NCI-H187 (cell line): ENCODE data around the gene MIDN.
"Not testable (repeated sequence)": the region's sequence is repeated elsewhere in the genome, so short reads cannot be mapped to it uniquely, and the experiment has no call there.

Source experiments
- DNase-seq, 2 experiments: peaks; one replicate each; lab custom pipeline; 2025; lab: John Stamatoyannopoulos, UW

Gene MIDN

DNA sequence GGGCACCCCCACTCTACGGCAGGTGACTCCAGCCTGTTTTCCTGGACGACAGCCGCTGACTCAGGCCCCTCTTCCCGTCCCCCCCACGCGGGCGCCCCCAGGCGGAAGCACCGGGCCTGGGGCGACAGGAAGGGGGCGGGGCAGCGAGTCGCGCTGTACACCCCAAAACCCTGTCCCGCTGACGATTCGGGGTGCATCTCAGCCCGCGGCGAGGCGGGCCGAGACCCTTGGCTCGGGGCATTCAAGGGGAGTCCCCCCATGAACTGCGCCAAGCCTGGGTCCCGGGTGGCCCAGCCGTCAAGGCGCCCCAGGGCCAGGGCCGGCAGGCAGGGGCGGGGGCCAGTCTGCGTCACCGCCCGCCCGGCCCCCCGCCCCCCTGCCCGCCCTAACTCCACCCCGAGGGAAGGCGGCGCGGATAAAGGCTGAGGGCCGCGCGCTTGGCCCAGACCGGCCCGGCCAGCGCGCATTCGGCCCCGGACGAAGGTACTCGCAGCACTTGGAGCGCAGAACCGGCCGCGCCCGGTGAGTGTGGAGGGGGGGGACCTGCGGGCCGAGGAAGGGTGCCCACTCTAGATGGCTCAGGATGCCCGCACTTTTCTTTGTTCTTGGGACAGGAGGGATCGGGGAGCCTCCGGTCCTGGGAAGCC, at the start of gene MIDN:
TSS of gene MIDN (plus strand) at position 445 of the 647 bp plus-strand sequence. CDS start 1,714 bp downstream, outside the sequence.
- peak; percentile 69 to 72 for DNase-seq

DNA sequence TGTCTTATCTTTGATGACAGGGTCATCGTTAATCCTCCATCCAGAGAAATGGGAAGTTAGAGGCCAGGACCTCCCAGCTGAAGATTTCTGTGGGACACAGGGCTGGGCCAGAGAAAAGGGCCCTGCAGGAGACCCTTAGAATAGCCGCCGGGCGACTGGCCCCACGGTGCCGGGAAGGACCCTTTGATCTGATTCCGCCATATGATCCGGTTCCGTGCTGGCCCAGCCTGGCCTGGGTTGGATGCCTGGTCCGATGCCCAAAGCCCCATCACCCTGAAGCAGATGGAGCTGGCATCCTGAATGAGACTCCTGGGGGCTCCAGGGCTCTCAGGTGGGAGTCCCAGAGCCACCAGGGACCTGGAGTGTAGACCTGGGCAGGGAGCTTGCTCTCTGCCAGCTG, 48.9 kb upstream of the MIDN start:
- no peak for DNase-seq

DNA sequence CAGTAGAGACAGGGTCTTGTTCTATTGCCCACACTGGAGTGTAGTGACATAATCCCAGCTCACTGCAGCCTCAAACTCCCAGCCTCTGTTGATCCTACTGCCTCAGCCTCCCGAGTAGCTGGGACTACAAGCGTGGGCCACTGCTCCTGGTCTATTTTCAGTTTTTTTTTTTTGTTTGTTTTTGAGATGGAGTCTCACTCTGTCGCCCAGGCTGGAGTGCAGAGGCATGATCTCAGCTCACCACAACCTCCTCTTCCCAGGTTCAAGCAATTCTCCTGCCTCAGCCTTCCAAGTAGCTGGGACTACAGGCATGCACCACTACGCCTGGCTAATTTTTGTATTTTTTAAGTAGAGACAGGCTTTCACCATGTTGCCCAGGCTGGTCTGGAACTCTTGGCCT, 47.8 kb upstream of the MIDN start:
- not testable (repeated sequence) for DNase-seq

DNA sequence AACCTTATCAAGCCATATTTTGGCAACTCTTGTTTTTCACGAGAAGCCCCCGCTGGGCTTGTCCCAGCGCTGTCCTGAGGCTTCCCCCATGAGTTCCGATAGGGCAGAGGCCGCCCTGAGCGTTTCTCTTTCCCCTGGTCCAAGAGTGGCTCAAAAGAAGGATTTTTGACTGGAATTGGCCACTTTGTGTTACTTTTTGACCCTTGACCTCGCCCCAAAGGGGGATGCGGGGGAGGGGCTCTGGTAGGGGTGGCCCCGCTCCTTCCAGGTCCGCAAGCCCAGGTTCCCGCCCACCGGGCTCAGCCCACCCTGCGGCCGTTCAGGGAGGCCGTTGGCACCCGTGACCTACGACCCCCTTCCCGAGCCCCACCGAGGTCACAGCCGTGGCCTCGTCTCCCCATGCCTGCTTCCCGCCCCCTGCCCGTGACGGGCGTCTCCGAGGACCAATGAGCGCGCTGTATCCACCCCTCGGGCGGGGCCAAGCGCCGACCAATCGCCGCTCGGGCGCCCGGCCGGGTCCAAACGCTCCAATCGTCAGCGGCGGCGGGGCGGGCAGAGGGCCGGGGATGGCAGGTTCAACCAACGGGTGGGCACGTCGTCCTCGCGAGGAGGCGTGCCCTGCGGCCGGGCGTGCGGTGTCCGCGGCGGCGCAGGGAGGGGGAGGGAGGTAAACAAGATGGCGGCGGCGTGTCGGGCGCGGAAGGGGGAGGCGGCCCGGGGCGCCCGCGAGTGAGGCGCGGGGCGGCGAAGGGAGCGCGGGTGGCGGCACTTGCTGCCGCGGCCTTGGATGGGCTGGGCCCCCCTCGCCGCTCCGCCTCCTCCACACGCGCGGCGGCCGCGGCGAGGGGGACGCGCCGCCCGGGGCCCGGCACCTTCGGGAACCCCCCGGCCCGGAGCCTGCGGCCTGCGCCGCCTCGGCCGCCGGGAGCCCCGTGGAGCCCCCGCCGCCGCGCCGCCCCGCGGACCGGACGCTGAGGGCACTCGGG, 43.0 kb upstream of the MIDN start, which contains the start of gene STK11:
TSS of gene STK11 (plus strand) at position 665 of the 986 bp plus-strand sequence. CDS start 1,136 bp downstream, outside the sequence.
- DNase-seq = peak; percentile 91 to 99

DNA sequence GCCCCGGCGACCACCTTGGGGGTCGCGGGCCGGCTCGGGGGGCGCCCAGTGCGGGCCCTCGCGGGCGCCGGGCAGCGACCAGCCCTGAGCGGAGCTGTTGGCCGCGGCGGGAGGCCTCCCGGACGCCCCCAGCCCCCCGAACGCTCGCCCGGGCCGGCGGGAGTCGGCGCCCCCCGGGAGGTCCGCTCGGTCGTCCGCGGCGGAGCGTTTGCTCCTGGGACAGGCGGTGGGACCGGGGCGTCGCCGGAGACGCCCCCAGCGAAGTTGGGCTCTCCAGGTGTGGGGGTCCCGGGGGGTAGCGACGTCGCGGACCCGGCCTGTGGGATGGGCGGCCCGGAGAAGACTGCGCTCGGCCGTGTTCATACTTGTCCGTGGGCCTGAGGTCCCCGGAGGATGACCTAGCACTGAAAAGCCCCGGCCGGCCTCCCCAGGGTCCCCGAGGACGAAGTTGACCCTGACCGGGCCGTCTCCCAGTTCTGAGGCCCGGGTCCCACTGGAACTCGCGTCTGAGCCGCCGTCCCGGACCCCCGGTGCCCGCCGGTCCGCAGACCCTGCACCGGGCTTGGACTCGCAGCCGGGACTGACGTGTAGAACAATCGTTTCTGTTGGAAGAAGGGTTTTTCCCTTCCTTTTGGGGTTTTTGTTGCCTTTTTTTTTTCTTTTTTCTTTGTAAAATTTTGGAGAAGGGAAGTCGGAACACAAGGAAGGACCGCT, 42.1 kb upstream of the MIDN start:
- no peak for DNase-seq

DNA sequence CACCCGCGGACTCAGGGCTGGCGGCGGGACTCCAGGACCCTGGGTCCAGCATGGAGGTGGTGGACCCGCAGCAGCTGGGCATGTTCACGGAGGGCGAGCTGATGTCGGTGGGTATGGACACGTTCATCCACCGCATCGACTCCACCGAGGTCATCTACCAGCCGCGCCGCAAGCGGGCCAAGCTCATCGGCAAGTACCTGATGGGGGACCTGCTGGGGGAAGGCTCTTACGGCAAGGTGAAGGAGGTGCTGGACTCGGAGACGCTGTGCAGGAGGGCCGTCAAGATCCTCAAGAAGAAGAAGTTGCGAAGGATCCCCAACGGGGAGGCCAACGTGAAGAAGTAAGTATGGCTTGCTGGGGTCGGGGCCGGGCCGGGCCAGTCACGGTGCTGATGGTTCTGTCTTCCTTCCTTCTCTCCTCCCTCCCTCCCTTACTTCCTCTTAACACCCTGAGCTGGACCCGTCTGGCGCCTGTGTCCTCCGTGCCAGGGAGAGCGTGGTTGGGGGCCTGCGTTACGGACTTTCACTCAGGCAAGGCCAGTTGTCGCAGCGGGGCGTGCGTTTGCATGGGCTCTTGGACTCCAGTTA, 41.4 kb upstream of the MIDN start:
- peak in 1 of 2 experiments; percentile 3 for DNase-seq

DNA sequence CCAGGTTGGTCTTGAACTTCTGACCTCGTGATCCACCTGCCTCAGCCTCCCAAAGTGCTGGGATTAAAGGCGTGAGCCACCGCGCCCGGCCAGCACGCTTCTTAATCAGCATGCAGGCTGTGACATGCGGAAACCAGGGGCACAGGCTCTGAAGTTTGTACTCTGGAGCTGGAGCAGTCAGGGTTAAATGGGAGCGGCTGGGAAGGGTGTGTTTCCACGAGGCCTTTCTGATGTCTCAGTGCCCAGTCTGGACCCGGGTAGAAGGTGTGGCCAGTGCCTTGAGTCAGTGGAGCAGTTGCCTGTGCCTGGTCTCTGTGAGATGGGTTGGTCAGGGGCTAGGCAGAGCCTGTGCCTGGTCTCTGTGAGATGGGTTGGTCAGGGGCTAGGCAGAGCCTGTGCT, 39.6 kb upstream of the MIDN start:
- not testable (repeated sequence) for DNase-seq

DNA sequence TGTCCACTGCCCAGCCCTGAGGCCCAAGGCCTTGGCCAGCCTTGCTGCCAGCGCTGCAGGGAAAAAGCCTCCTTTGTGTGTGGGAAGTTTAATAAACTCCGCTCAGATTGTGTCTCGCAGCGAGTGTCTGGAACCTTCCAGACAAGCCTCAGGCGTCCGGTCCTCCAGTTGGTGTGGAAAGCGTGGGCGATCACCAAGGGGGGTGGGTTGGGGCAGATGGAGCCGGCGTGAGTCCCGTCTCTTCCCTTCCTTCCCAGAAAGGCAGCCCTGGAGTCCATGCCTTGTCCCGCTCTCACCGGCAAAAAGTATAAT, 38.2 kb upstream of the MIDN start:
- no peak for DNase-seq

DNA sequence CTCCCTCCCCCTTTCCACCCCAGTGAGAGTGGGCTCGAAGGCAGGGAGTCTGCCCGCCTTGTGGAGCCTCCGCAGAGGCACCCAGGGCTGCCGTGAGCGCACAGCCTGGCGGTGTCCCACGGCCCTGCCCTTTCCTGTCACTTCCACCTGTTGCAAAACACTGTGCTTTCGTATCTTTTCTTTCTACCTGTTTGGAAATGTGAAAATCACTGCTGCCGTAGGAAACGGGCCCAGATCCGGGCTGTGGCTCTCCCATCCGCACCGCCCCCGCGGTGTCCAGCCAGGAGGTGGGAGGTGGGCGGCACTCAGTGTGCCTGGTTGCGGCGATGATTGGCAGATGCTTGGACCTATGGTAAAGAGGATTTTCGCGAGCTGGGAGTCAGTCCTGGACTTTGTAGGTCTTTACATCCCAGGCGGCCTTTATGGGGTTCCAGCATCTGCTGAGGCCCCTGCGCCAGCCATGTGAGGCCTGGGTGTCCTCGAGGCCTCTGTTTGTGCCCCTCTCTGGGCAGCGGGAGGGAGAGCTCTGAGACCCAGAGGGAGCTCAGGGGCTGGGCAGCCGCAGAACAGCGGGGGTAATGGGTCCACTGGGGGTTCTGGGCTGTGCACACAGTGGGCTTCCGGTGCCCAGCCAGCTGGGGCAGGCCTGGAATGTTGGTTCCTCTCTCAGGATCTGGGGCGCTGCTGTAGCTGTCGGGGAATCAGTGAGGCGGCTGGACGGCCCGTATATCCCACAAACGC, 36.7 kb upstream of the MIDN start:
- no peak for DNase-seq

DNA sequence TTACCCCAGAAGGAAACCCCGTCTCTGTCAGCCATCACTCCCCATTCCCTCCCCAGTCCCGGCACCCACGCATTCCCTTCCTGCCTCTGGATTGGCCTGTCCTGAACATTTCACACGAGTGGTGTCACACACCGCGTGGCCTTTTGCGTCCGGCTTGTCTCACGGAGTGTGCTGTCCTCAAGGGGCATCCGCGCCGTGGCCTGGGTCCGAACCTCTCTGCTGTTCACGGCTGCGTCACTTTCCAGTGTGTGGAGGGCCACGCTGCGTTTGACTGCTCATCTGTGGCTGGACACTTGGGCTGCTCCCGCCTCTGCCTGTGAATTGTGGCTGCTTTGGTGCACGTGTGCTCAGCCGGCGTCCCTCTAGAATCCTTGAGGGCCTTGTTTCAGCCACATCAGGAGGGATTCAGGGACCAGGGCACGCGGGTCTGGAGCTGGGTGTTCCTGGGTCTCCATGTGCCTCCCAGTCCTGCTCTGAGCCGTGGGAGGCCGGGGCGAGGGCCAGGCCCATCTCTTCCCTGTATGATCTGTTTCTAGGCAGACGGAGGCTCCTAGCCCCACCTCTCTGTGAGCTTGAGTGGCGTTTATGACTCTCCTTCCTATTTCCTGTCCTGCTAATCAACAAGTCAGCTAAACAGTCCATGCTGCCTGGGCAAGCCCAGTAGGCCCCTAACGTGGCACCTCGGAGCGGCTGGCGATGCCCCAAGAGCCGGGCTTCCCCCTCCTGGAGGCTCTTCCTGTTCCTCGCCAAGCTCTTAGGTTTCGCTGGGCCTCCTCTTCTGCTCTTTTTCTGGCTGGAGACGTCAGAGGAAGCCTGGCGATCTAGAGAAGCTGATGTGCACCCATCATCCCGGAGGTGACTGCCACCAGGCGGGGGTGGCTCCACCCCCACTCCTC, 34.7 kb upstream of the MIDN start:
- no peak for DNase-seq

DNA sequence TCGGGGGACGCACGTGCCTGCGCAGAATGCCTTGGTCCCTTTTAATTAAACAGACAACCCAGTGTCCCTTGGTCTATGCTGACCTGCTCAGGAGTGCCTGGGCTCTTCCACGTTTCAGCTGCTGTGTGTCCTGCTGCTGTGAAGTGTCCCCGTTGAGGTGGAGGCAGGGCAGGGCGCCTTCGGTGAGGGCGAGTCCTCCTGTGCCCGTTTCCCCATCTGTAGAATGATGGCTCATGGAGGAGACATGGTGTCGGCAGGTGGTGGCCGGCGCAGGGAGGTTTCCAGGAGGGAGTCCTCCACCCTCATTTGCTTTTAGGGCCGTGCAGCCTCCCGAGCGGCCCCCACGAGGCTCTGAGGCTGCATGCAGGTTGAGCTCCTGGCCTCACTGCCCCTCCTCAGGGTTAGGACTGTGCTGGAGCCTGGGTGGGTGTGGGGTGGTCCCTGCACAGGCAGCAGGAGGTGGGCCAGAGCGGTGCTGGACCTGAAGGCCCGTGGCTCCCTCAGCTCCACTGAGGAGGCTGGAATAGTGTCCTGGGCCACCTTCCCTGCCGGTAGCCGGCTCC, 34.0 kb upstream of the MIDN start:
- no peak for DNase-seq

DNA sequence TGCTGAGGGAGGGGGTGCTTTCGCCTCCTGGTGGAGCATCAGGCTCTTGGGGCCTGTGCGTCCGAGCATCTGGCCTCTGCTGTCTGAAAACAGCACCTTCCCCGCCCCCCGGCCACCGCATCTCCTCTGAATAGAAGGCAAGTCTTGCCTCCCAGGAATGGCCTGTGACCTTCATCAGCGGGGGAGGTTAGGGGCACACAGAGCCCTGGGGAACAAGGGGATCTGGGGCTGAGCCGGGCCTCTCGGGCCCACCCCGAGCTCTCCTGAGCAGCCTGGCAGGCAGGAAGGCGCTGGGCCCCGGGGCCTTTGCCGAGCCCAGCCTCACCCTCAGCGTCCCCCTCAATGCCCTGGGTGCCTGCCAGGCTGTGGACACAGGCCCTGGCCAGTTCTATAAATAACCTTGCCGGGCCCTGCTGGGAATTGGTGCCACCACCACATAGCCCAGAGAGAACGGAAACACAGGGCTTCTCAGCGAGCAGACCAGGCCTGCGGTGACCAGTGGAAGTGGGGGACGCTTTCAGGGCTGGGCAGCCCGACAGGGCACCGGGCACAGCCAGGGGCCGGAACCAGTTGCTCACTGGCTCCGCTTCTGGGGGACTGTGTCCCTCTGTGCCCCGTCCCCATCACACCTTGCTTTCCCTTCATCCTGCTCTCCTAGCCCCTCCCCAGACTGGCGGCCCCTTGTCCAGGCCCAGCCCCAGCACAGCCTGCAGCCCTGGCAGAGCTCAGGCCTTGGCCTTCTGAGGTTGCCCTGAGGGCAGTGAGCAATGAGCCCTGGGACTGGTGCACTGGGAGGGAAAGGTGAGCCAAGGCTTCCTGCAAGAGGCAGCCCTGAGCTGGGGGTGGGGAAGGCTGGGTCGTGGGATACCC, 33.3 kb upstream of the MIDN start:
- DNase-seq = no peak

DNA sequence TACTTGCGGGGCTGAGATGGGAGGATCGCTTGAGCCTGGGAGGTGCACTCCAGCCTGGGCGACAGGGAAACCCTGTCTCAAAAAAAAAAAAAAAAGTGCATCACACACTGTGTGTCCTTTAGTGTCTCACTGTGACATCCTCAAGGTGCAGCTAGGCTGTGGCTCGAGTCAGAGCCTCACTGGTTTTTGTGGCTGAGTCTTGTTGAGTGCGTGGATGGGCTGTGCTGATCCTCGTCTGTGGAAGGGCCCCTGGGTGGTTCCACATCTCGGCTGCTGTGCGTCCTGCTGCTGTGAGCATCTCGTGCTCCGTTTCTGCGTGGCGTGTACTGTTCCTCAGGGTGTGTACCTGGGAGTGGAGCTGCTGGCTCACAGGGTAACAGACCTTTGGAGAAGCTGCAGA, 31.6 kb upstream of the MIDN start:
- no peak for DNase-seq

DNA sequence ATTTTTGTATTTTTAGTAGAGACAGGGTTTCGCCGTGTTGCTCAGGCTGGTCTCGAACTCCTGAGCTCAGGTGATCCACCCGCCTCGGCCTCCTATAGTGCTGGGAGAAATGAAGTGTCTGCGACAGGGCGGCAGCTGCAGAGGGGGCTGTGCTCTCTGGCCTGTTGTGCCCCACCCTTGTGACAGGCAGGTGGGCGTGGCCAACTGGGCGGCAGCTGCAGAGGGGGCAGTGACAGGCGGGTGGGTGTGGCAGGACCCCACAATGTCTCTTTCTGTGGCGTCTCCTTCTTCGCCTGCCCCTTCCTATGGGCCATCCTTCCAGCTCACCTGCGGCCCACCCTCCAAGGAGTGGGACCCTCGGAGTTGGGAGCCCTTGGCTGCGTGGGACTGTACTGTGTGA, 31.0 kb upstream of the MIDN start:
- DNase-seq = no peak

DNA sequence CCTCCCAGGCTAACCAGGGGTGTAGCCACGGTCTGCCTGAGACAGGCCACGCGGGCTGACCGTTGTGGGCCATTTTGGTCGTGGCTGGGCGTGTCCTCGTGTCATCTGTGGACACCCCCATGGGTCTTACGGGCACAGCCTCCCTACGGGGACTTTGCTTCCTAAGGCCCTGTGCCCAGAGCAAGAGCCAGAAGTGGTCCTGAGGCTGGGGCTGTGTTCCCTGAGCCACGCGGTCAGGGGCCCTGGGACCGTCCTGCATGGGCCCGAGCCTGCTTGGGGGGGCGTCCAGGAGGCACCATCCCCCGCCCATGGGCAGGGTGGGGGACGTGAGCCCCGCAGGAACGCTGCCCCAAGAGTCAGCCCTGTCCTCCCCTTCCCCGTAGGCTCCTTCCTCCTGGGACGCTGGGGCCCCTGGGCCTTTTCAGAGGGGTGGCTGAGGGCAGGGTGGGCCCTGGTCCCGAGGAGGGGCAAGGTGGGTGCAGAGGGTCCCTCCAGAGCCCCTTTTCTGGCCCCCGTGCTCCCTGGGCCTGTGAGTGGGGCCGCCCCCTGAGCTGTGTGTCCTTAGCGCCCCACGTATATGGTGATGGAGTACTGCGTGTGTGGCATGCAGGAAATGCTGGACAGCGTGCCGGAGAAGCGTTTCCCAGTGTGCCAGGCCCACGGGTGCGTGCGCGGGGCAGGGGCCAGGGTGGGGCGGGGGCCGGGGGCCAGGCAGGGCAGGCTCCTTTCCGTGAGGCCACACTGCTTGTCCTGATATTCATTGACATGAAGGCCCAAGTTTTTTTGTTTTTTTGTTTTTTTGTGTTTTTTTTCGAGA, 29.4 kb upstream of the MIDN start:
- no peak for DNase-seq

DNA sequence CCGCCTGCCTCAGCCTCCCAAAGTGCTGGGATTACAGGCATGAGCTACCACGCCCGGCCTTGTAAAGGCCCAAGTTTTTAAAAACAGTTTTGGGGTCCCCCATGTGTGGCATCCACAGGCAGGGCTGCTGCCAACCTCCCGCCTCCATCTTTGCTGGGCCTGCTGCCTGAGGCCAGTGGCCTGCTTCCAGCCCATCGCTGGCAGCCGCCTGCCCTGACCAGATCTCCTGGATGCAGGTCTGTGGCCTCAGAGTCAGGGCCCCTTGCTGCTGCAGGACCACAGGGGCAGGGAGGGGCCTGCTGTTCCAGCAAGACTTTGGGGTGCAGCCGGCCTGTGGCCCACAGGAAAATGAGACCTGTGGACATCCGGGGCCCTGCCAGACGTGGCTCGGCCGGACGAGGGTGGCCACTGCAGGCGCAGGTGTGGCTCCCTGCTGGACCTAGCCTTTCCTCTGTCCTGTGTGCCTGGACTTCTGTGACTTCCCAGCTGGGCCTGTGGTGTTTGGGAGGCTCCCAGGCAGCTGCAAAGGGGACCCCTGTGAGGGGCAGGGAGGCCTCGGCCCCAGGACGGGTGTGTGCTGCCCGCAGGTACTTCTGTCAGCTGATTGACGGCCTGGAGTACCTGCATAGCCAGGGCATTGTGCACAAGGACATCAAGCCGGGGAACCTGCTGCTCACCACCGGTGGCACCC, 28.5 kb upstream of the MIDN start:
- no peak for DNase-seq

DNA sequence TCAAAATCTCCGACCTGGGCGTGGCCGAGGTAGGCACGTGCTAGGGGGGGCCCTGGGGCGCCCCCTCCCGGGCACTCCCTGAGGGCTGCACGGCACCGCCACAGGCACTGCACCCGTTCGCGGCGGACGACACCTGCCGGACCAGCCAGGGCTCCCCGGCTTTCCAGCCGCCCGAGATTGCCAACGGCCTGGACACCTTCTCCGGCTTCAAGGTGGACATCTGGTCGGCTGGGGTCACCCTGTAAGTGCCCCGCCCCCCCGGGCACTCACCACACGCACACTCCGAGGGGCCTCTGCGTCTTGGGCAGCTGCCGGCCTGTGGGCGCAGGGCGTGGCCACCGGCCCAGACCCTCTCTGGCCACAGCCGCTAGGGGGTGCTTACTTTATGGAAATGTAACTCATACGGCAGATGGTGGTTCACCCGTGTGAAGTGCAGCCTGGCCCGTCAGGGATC, 27.9 kb upstream of the MIDN start:
- no peak for DNase-seq
